Measurements from ENCODE around the gene AKR1C8. TPM values are rescaled to one million over a fixed set of nuclear protein-coding genes. Genes with fewer than 3 reads are reported as not detected.

The AKR1C8 gene
- total and polyA plus RNA-seq, 2 of the 13 experiments (the other 11 are each of a cell fraction or from before 2014, with no cell fraction given), result 0.12 TPM; not detected in 1

- TF ChIP-seq ZNF280D (CRISPR knock-in tag; IDR thresholded peaks at IDR 0.05) (peak; percentile 86; the same call in 1 of the 2 replicates), ZNF431 (CRISPR knock-in tag; IDR thresholded peaks at IDR 0.05; ENCODE audit: borderline replicate concordance, low read depth) (no peak; the same call in 1 of the 2 replicates), ZNF512 (CRISPR knock-in tag; IDR thresholded peaks at IDR 0.05) (no peak), MATR3 (CRISPR knock-in tag; IDR thresholded peaks at IDR 0.05) (no peak), ATF3 (CRISPR knock-in tag; IDR thresholded peaks at IDR 0.05) (0 out of 2 replicates have a peak, but pooled peaks have one; percentile 39), ZNF263 (CRISPR knock-in tag; IDR thresholded peaks at IDR 0.05) (0 out of 2 replicates have a peak, but pooled peaks have one; percentile 17), HOXA9 (CRISPR knock-in tag; IDR thresholded peaks at IDR 0.05; ENCODE audit: borderline replicate concordance) (no peak), TAF15 (IDR thresholded peaks at IDR 0.05; ENCODE audit: low read depth, low read length, poor library complexity, severe bottlenecking) (no peak), SUZ12 (IDR thresholded peaks at IDR 0.05; ENCODE audit: low read depth, low read length) (no peak), ZNF446 (CRISPR knock-in tag; IDR thresholded peaks at IDR 0.05) (no peak), ZNF773 (CRISPR knock-in tag; IDR thresholded peaks at IDR 0.05; ENCODE audit: borderline replicate concordance) (no peak), ZNF3 (CRISPR knock-in tag; IDR thresholded peaks at IDR 0.05) (no peak), ZSCAN22 (CRISPR knock-in tag; IDR thresholded peaks at IDR 0.05) (no peak; the same call in 1 of the 2 replicates), ATAD3A (CRISPR knock-in tag; IDR thresholded peaks at IDR 0.05) (no peak), CREB1 (IDR thresholded peaks at IDR 0.05) (no peak; the same call in 1 of the 2 replicates), CREB1 (CRISPR knock-in tag; IDR thresholded peaks at IDR 0.05) (peak; percentile 73), ZBTB2 (CRISPR knock-in tag; IDR thresholded peaks at IDR 0.05; ENCODE audit: low read depth) (no peak), SNAPC4 (CRISPR knock-in tag; IDR thresholded peaks at IDR 0.05) (no peak)
Measured at GRCh38 chr10:5147255-5147980, 37.5 kb downstream of the AKR1C8 start (continued).

All from HepG2 (cell line).